AG04449 (cell line): ENCODE results near the gene IRF2BP1.

Experiments used
- CTCF ChIA-PET: fragments of 350-600 bp; formaldehyde crosslinking; extraction: SDS; loops from one replicate; lab custom pipeline; 2021; ENCODE audit warnings: antibody characterized with exemption; lab: Yijun Ruan, JAX
- POLR2A ChIA-PET: fragments of 400-600, 350-600 bp; formaldehyde crosslinking; extraction: SDS; loops from one replicate; lab custom pipeline; 2020; ENCODE audit warnings: antibody characterized with exemption, inconsistent platforms; lab: Yijun Ruan, JAX
- DNase-seq: peaks from one replicate; pipeline ENCODE4 v3.0.0-alpha.2; 2010; ENCODE audit warnings: low read depth, low spot score
- H3K4me3 ChIP-seq: 2 replicates; pipeline ENCODE4 v1.5.1; 2011; ENCODE audit warnings: low read depth, mild to moderate bottlenecking, control low read depth, low read length
- CTCF ChIP-seq: IDR thresholded peaks from one replicate; pipeline ENCODE4 v1.5.1; 2011; ENCODE audit warnings: mild to moderate bottlenecking, moderate library complexity, low read length, control low read depth, inconsistent platforms; ENCODE audit not compliant: insufficient read depth; ENCODE audit errors: missing control alignments

Gene IRF2BP1

GRCh38 chr19:45883586-45883880, 2.4 kb downstream of the IRF2BP1 start:
- DNase-seq = no peak
- peak overlapping the region; percentile 29; the same call in 1 of the 2 replicates for H3K4me3 ChIP-seq
- ChIA-PET CTCF (interaction anchor here (1.2 to 10.0 kb wide), 12 partner anchors 9 to 380 kb away, joined by 3 to 95 read pairs (median 7); partner anchors contain the start of genes FOXA3, MYPOP, RSPH6A and SIX5), POLR2A (no interaction called here)
- TF ChIP-seq CTCF = no peak

GRCh38 chr19:45882652-45883585, 3.0 kb downstream of the IRF2BP1 start:
- no peak overlapping the region for H3K4me3 ChIP-seq
- CTCF ChIA-PET = interaction anchor here (0.8 to 10.0 kb wide), 17 partner anchors 8 to 380 kb away, joined by 3 to 95 read pairs (median 6); partner anchors contain the start of genes FOXA3, MYPOP, RSPH6A and SIX5
- peak; percentile 33 for DNase-seq
- TF ChIP-seq CTCF = peak; percentile 100
- POLR2A ChIA-PET = no interaction called here

DNA sequence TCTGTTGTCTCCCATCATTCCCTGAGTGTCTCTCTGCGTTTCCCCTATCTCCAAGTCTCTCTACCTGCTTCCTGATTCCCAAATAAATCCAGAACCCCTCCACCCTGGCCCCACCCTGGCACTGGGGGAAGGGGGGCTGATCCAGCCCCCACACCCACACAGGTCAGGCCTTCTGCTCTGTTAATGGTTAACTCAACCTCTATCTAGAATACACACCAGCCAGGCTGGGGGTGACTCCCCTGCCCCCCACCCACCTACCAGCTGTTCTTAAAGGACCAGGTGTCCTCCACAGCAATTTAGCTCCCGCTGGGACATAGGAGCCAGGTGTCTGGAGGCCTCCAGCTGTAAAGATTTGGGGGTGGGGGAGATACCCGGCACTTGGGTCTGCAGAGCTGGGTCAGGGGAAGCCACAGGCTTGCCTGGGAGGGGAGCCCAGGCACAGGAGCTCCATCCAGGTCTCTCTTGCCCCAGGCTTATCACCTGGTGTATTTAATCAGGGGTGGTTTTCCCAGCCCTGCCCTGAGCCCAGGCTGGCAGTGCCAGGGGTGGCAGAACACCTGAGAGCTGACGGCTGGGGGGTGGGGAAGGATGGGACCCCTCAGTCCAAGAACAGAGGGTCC, 3.9 kb downstream of the IRF2BP1 start:
- DNase-seq = no peak
- TF ChIP-seq CTCF = no peak
- POLR2A ChIA-PET = interaction anchor here (0.6 kb wide), 1 partner anchor 524 kb away, joined by 3 read pairs; no protein-coding TSS in a partner anchor
- H3K4me3 ChIP-seq = no peak overlapping the region
- CTCF ChIA-PET = interaction anchor here (0.7 to 10.0 kb wide), 13 partner anchors 10 to 381 kb away, joined by 3 to 95 read pairs (median 6); partner anchors contain the start of genes FOXA3, RSPH6A, SIX5 and SYMPK

DNA sequence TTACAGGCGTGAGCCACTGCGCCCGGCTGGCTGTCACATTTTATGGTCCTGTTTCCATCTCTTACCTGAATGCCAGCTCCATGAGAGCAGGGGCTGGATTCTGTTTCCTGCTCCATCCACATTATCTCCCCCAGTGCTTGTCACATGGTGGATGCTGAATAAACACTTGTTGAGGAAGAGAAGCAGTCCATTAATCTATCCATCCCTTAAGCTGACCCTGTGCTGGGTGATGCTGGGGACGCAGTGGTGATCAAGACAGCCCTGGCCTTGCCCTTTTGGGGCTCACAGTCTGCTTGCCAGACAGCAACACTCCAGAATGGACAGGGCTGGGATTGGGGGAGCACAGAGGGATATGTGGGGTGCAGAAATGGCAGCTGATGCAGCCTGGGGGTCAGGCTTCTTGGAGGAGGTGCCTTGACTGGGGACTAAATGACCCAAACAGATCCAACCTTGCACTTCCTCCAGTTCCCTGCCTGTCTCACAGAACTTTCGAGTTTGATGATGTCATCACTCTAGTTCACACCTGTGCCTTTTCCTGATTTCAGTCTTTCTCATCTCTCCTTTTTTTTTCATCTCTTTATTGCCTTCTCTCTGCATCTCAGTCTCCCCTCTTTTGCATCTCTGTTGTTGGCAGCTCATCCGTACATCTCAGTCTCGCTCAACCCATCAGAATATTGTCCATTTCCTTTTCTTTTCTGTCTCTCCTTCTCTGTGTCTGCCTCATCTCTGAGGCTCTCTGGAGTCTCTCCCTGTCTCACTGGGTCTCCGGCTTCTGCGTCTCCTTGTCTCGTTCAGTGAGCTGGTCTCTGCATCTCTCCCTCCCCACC, 4.6 kb downstream of the IRF2BP1 start:
- ChIA-PET POLR2A (interaction anchor here (0.6 to 1.0 kb wide), 2 partner anchors 18 to 524 kb away, joined by 3 read pairs; partner anchors contain the start of gene SYMPK), CTCF (interaction anchor here (0.7 to 10.0 kb wide), 7 partner anchors 11 to 135 kb away, joined by 3 to 95 read pairs (median 14); partner anchors contain the start of genes FOXA3, RSPH6A, SIX5 and SYMPK)
- H3K4me3 ChIP-seq = no peak overlapping the region
- DNase-seq = no peak
- no peak for TF ChIP-seq CTCF

DNA sequence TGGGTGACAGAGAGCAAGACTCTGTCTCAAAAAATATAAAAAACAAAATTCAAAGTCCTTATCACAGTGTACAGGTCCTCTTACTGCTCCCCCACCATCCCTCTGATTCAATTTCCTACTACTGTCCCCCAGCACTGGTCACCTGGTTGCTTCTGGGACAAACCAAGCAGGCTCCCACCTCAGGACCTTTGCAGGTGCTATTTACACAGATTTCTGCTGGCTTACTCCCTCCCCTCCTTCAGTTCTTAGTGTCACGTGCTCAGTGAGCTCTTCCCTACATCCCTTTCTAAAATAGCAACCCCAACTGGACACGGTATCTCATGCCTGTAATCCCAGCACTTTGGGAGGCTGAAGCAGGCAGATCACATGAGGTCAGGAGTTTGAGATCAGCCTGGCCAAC, 6.0 kb downstream of the IRF2BP1 start:
- CTCF ChIA-PET = interaction anchor here (1.0 to 10.0 kb wide), 4 partner anchors 10 to 63 kb away, joined by 3 to 95 read pairs (median 64); partner anchors contain the start of genes FOXA3, RSPH6A and SYMPK
- DNase-seq = no peak
- H3K4me3 ChIP-seq = no peak overlapping the region
- POLR2A ChIA-PET = interaction anchor here (0.7 to 1.0 kb wide), 2 partner anchors 17 to 23 kb away, joined by 3 to 4 read pairs; partner anchors contain the start of genes MYPOP and SYMPK
- TF ChIP-seq CTCF = no peak
